Measurements from ENCODE around the gene NPPB. TPM values are rescaled to one million over a fixed set of nuclear protein-coding genes. Genes with fewer than 3 reads are reported as not detected.

The NPPB gene
- total and polyA plus RNA-seq, 9 of the 15 experiments (the other 6 are each of a cell fraction or from before 2014, with no cell fraction given): not detected

GRCh38 chr1:11877074-11877473 is 18.3 kb upstream of the NPPB start:
- H2AFZ ChIP-seq (ENCODE audit: low read depth, low read length): no peak overlapping the region
- DNase-seq (ENCODE audit: extremely low read depth in 1 of 4, low spot score in 3 of 4) (no peak), FAIRE-seq (no peak), ATAC-seq (no peak)
- H4K20me1 ChIP-seq (replicated peaks; ENCODE audit: control insufficient read depth, insufficient read depth, low read length): no peaks in the 10 kb centered on the region
- H3K9me3 ChIP-seq (replicated peaks; ENCODE audit: control insufficient read depth, insufficient read depth, low read depth, low read length): peaks cover 3% of the 10 kb centered on the region; the same call in 1 of the 2 replicates
- H3K4me3 ChIP-seq: no peak overlapping the region
- in situ Hi-C loops (cut with MboI) (no loop called here), intact Hi-C loops (cut with micrococcal nuclease) (no loop called here)
- no peaks in the 10 kb centered on the region for H3K9me1 ChIP-seq (ENCODE audit: control insufficient read depth, insufficient read depth, low read length)
- no peak overlapping the region for H3K27ac ChIP-seq (ENCODE audit: extremely low read depth, low read depth, low read length)
- ChIA-PET POLR2A (interaction anchor here (1.2 to 6.7 kb wide), 4 partner anchors 27 to 90 kb away, joined by 4 to 159 read pairs (median 20); no protein-coding TSS in a partner anchor), CTCF (ENCODE audit: low intra/inter-chr PET ratio) (no interaction called here)
- H3K79me2 ChIP-seq (ENCODE audit: control insufficient read depth, insufficient read depth, low read length): no peaks in the 10 kb centered on the region
- peaks cover 36 to 64% of the 10 kb centered on the region in 2 experiments for H3K4me1 ChIP-seq (replicated peaks in 1 of 2; ENCODE audit: control insufficient read depth in 2 of 2, insufficient read depth in 2 of 2, low read length in 2 of 2)
- H3K27me3 ChIP-seq (ENCODE audit: control insufficient read depth in 2 of 2, insufficient read depth in 2 of 2, low read length in 2 of 2): no peaks in the 10 kb centered on the region
- no TSS peak for BruUV-seq (replicated peaks)
- H3K36me3 ChIP-seq (ENCODE audit: control insufficient read depth, insufficient read depth, low read length): no peaks in the 10 kb centered on the region
- TF ChIP-seq, protein P1, sequence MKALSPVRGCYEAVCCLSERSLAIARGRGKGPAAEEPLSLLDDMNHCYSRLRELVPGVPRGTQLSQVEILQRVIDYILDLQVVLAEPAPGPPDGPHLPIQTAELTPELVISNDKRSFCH (CRISPR knock-in tag; IDR thresholded peaks at IDR 0.05): no peak
- TF ChIP-seq, protein P1 (tag; IDR thresholded peaks at IDR 0.05): no peak
- TF ChIP-seq, protein P2, sequence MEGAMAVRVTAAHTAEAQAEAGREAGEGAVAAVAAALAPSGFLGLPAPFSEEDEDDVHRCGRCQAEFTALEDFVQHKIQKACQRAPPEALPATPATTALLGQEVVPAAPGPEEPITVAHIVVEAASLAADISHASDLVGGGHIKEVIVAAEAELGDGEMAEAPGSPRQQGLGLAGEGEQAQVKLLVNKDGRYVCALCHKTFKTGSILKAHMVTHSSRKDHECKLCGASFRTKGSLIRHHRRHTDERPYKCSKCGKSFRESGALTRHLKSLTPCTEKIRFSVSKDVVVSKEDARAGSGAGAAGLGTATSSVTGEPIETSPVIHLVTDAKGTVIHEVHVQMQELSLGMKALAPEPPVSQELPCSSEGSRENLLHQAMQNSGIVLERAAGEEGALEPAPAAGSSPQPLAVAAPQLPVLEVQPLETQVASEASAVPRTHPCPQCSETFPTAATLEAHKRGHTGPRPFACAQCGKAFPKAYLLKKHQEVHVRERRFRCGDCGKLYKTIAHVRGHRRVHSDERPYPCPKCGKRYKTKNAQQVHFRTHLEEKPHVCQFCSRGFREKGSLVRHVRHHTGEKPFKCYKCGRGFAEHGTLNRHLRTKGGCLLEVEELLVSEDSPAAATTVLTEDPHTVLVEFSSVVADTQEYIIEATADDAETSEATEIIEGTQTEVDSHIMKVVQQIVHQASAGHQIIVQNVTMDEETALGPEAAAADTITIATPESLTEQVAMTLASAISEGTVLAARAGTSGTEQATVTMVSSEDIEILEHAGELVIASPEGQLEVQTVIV (CRISPR knock-in tag; IDR thresholded peaks at IDR 0.05; ENCODE audit: borderline replicate concordance): no peak
- no peak for TF ChIP-seq PRMT5 (CRISPR knock-in tag; IDR thresholded peaks at IDR 0.05)
- no peak for TF ChIP-seq KLF6 (CRISPR knock-in tag; IDR thresholded peaks at IDR 0.05; ENCODE audit: borderline replicate concordance)
- no peak for TF ChIP-seq SPI1 (IDR thresholded peaks at IDR 0.05; ENCODE audit: borderline replicate concordance, low read depth, low read length)
- no peak for TF ChIP-seq ZNF354B (CRISPR knock-in tag; IDR thresholded peaks at IDR 0.05)
- no peak for TF ChIP-seq PHB2 (IDR thresholded peaks at IDR 0.05; ENCODE audit: low read depth)
- TF ChIP-seq ZNF384 (IDR thresholded peaks at IDR 0.05; ENCODE audit: low read depth, low read length): no peak
- TF ChIP-seq HMG20B (CRISPR knock-in tag; IDR thresholded peaks at IDR 0.05): no peak
- TF ChIP-seq, protein P3, sequence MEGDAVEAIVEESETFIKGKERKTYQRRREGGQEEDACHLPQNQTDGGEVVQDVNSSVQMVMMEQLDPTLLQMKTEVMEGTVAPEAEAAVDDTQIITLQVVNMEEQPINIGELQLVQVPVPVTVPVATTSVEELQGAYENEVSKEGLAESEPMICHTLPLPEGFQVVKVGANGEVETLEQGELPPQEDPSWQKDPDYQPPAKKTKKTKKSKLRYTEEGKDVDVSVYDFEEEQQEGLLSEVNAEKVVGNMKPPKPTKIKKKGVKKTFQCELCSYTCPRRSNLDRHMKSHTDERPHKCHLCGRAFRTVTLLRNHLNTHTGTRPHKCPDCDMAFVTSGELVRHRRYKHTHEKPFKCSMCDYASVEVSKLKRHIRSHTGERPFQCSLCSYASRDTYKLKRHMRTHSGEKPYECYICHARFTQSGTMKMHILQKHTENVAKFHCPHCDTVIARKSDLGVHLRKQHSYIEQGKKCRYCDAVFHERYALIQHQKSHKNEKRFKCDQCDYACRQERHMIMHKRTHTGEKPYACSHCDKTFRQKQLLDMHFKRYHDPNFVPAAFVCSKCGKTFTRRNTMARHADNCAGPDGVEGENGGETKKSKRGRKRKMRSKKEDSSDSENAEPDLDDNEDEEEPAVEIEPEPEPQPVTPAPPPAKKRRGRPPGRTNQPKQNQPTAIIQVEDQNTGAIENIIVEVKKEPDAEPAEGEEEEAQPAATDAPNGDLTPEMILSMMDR (IDR thresholded peaks at IDR 0.05 in 2 of 3, conservative IDR thresholded peaks at IDR 0.05 in 1 of 3; ENCODE audit: insufficient read depth in 2 of 3, low read depth in 1 of 3, low read length in 3 of 3): no peak
- TF ChIP-seq KLF10 (CRISPR knock-in tag; IDR thresholded peaks at IDR 0.05): no peak
- no peak for TF ChIP-seq ZKSCAN1 (IDR thresholded peaks at IDR 0.05; ENCODE audit: low read depth, low read length)
- WGBS (ENCODE audit: insufficient coverage, low coverage, missing lambda C conversion rate): 45% methylated on average over 6 of the region's 6 CpGs
- no peak overlapping the region for H3K4me2 ChIP-seq (ENCODE audit: insufficient read depth, low read length)
- no peak overlapping the region for H3K9ac ChIP-seq (ENCODE audit: insufficient read depth in 1 of 2, low read depth in 2 of 2, low read length in 2 of 2)

Data from K562 (cell line).